Left ventricle myocardium inferior (tissue), 1 donor: ENCODE results near the gene CIAO3. TPM values are rescaled to one million over a fixed set of nuclear protein-coding genes. Genes with fewer than 3 reads are reported as not detected.

Experiments
- DNase-seq: peaks from one replicate; pipeline ENCODE4 v3.0.0-alpha.2; 2020
- H3K27ac ChIP-seq: fragments of 200-600 bp; replicated peaks from 2 replicates; pipeline ENCODE4 v1.8.0; 2021
- H3K27me3 ChIP-seq: fragments of 200-600 bp; 2 replicates; pipeline ENCODE4 v1.8.0; 2021; ENCODE audit warnings: low read depth
- H3K36me3 ChIP-seq: fragments of 200-600 bp; 2 replicates; pipeline ENCODE4 v1.8.0; 2021
- H3K4me1 ChIP-seq: fragments of 200-600 bp; 2 replicates; pipeline ENCODE4 v1.8.0; 2021
- H3K4me3 ChIP-seq: fragments of 200-600 bp; 2 replicates; pipeline ENCODE4 v1.8.0; 2021; ENCODE audit warnings: mild to moderate bottlenecking, moderate library complexity
- H3K9me3 ChIP-seq: fragments of 200-600 bp; replicated peaks from 2 replicates; pipeline ENCODE4 v1.8.0; 2021
- CTCF ChIP-seq: fragments of 200-600 bp; IDR thresholded peaks from 2 replicates; pipeline ENCODE4 v1.8.0; 2021; ENCODE audit warnings: antibody characterized with exemption, mild to moderate bottlenecking, borderline replicate concordance
- intact Hi-C: fragments of 100-400 bp; cut with micrococcal nuclease; formaldehyde crosslinking; loops from one replicate; pipeline ENCODE4 v1.11.0; 2022
- total RNA-seq: library from RNA; stranded (reverse); fragmentation: NEBNext Ultra II Directional; extraction: Animal tissue kit (Norgen Biotek cat#: 25700); gene quantifications from one replicate; pipeline ENCODE4 v1.2.1, GENCODE V29; 2021
- donor health status: DM: no; HTN: yes; CAD: no; lungs with severe emphysema.

Gene CIAO3
- total RNA-seq, 1 donor from 2014 or later: 30.3 TPM

GRCh38 chr16:764848-765487 lies 24.2 kb upstream of the CIAO3 start:
- H3K27me3 ChIP-seq: peaks cover 74% of the 10 kb centered on the region
- no peak overlapping the region for H3K4me3 ChIP-seq
- no peak for DNase-seq
- H3K27ac ChIP-seq: no peak overlapping the region
- intact Hi-C loops: no loop called here
- H3K9me3 ChIP-seq: no peaks in the 10 kb centered on the region
- no peak for TF ChIP-seq CTCF
- H3K4me1 ChIP-seq: no peaks in the 10 kb centered on the region
- H3K36me3 ChIP-seq: no peaks in the 10 kb centered on the region

GRCh38 chr16:764184-764750 lies 23.5 kb upstream of the CIAO3 start:
- intact Hi-C loops: no loop called here
- H3K27me3 ChIP-seq: peaks cover 69% of the 10 kb centered on the region

GRCh38 chr16:763369-764183 lies 22.8 kb upstream of the CIAO3 start:
- no peaks in the 10 kb centered on the region for H3K4me1 ChIP-seq
- no peak for DNase-seq
- H3K9me3 ChIP-seq: no peaks in the 10 kb centered on the region
- H3K27ac ChIP-seq: no peak overlapping the region
- no peak overlapping the region for H3K4me3 ChIP-seq
- intact Hi-C loops: no loop called here
- peaks cover 65% of the 10 kb centered on the region for H3K27me3 ChIP-seq
- no peaks in the 10 kb centered on the region for H3K36me3 ChIP-seq
- TF ChIP-seq CTCF: no peak

More at GRCh38 chr16:764184-764750, 23.5 kb upstream of the CIAO3 start:
- DNase-seq: no peak
- no peaks in the 10 kb centered on the region for H3K4me1 ChIP-seq
- no peaks in the 10 kb centered on the region for H3K9me3 ChIP-seq
- H3K27ac ChIP-seq: no peak overlapping the region
- no peaks in the 10 kb centered on the region for H3K36me3 ChIP-seq
- H3K4me3 ChIP-seq: no peak overlapping the region
- no peak for TF ChIP-seq CTCF

- no peaks in the 10 kb centered on the region for H3K9me3 ChIP-seq
- H3K4me3 ChIP-seq: no peak overlapping the region
- TF ChIP-seq CTCF: no peak
- intact Hi-C loops: no loop called here
- no peaks in the 10 kb centered on the region for H3K4me1 ChIP-seq
- H3K36me3 ChIP-seq: no peaks in the 10 kb centered on the region
- H3K27ac ChIP-seq: no peak overlapping the region
- H3K27me3 ChIP-seq: peaks cover 59% of the 10 kb centered on the region
- DNase-seq: no peak
Measured at GRCh38 chr16:762595-763268, 21.9 kb upstream of the CIAO3 start.

- Histone ChIP-seq H3K4me1 (no peaks in the 10 kb centered on the region), H3K27me3 (peaks cover 59% of the 10 kb centered on the region), H3K27ac (no peak overlapping the region), H3K4me3 (no peak overlapping the region), H3K9me3 (no peaks in the 10 kb centered on the region), H3K36me3 (no peaks in the 10 kb centered on the region)
- intact Hi-C loops: no loop called here
- no peak for DNase-seq
- TF ChIP-seq CTCF: no peak
Measured at GRCh38 chr16:761625-762513, 21.1 kb upstream of the CIAO3 start.
